ENCODE measurements around the gene HGS.

Gene HGS

GRCh38 chr17:81690066-81690465 lies 6.3 kb downstream of the HGS start:
- no peak for TF ChIP-seq CTCF (IDR thresholded peaks at IDR 0.05; ENCODE audit: borderline replicate concordance, control extremely low read depth, extremely low read depth, insufficient read depth, missing control alignments)
- DNase-seq (ENCODE audit: low spot score): no peak
- in situ Hi-C loops (cut with MboI; ENCODE audit: low sequenced_read_pairs, unreplicated experiment): no loop called here

GRCh38 chr17:81690549-81690948 lies 6.7 kb downstream of the HGS start:
- no peak for TF ChIP-seq CTCF (IDR thresholded peaks at IDR 0.05; ENCODE audit: borderline replicate concordance, control extremely low read depth, extremely low read depth, insufficient read depth, missing control alignments)
- no peak for DNase-seq (ENCODE audit: low spot score)
- in situ Hi-C loops (cut with MboI; ENCODE audit: low sequenced_read_pairs, unreplicated experiment): no loop called here

- in situ Hi-C loops (cut with MboI; ENCODE audit: low sequenced_read_pairs, unreplicated experiment): no loop called here
- no peak for TF ChIP-seq CTCF (IDR thresholded peaks at IDR 0.05; ENCODE audit: borderline replicate concordance, control extremely low read depth, extremely low read depth, insufficient read depth, missing control alignments)
Measured at GRCh38 chr17:81691196-81691595, 7.4 kb downstream of the HGS start.

GRCh38 chr17:81691608-81692007 lies 7.8 kb downstream of the HGS start:
- no peak for DNase-seq (ENCODE audit: low spot score)
- in situ Hi-C loops (cut with MboI; ENCODE audit: low sequenced_read_pairs, unreplicated experiment): no loop called here
- no peak for TF ChIP-seq CTCF (IDR thresholded peaks at IDR 0.05; ENCODE audit: borderline replicate concordance, control extremely low read depth, extremely low read depth, insufficient read depth, missing control alignments)

More at GRCh38 chr17:81691196-81691595, 7.4 kb downstream of the HGS start:
- no peak for DNase-seq (ENCODE audit: low spot score)

GRCh38 chr17:81693509-81694210 lies 9.8 kb downstream of the HGS start:
- in situ Hi-C loops (cut with MboI; ENCODE audit: low sequenced_read_pairs, unreplicated experiment): no loop called here
- TF ChIP-seq CTCF (IDR thresholded peaks at IDR 0.05; ENCODE audit: borderline replicate concordance, control extremely low read depth, extremely low read depth, insufficient read depth, missing control alignments): no peak
- no peak for DNase-seq (ENCODE audit: low spot score)

- in situ Hi-C loops (cut with MboI; ENCODE audit: low sequenced_read_pairs, unreplicated experiment): no loop called here
- no peak for DNase-seq (ENCODE audit: low spot score)
- no peak for TF ChIP-seq CTCF (IDR thresholded peaks at IDR 0.05; ENCODE audit: borderline replicate concordance, control extremely low read depth, extremely low read depth, insufficient read depth, missing control alignments)
Measured at GRCh38 chr17:81694810-81695209, 11.0 kb downstream of the HGS start.

Data from GM13976 (cell line).